ENCODE results near the gene GAGE10.
"Not testable (repeated sequence)": the region's sequence is repeated elsewhere in the genome, so short reads cannot be mapped to it uniquely, and the experiment has no call there.

Gene GAGE10

GRCh38 chrX:49276671-49277534 is 26.5 kb upstream of the GAGE10 start:
- DNase-seq, result no peak

GRCh38 chrX:49277535-49277830 is 26.0 kb upstream of the GAGE10 start:
- DNase-seq, result no peak

- DNase-seq, result no peak
Observed at GRCh38 chrX:49278081-49278480, 25.4 kb upstream of the GAGE10 start.

- peak; percentile 22 for DNase-seq
Observed at GRCh38 chrX:49282647-49283011, 20.8 kb upstream of the GAGE10 start.

GRCh38 chrX:49284212-49284611 is 19.2 kb upstream of the GAGE10 start:
- no peak for DNase-seq

GRCh38 chrX:49286136-49286535 is 17.3 kb upstream of the GAGE10 start:
- no peak for DNase-seq

GRCh38 chrX:49286581-49286980 is 16.9 kb upstream of the GAGE10 start:
- no peak for DNase-seq

GRCh38 chrX:49287665-49288064 is 15.8 kb upstream of the GAGE10 start:
- DNase-seq, result peak; percentile 54

GRCh38 chrX:49290215-49290614 is 13.2 kb upstream of the GAGE10 start:
- no peak for DNase-seq

GRCh38 chrX:49291615-49292337 is 11.7 kb upstream of the GAGE10 start:
- peak; percentile 84 for DNase-seq

- DNase-seq, result no peak
Observed at GRCh38 chrX:49292400-49293362, 10.8 kb upstream of the GAGE10 start.

- DNase-seq, result not testable (repeated sequence)
Observed at GRCh38 chrX:49299293-49299692, 4.2 kb upstream of the GAGE10 start.

- DNase-seq, result no peak
Observed at GRCh38 chrX:49300703-49301102, 2.7 kb upstream of the GAGE10 start.

- peak; percentile 71 for DNase-seq
Observed at GRCh38 chrX:49307775-49308174, 4.3 kb downstream of the GAGE10 start.

GRCh38 chrX:49308604-49309269 is 5.3 kb downstream of the GAGE10 start:
- peak; percentile 26 for DNase-seq

GRCh38 chrX:49309401-49309981 is 6.0 kb downstream of the GAGE10 start:
- DNase-seq, result peak; percentile 15

- DNase-seq, result no peak
Observed at GRCh38 chrX:49310371-49310770, 6.9 kb downstream of the GAGE10 start.

GRCh38 chrX:49312176-49312575 is 8.7 kb downstream of the GAGE10 start:
- DNase-seq, result peak; percentile 30

- peak; percentile 21 for DNase-seq
Observed at GRCh38 chrX:49316085-49316484, 12.6 kb downstream of the GAGE10 start.

- DNase-seq, result not testable (repeated sequence)
Observed at GRCh38 chrX:49321737-49322136, 18.3 kb downstream of the GAGE10 start, which contains the start of gene GAGE12J. TSS of gene GAGE12J (plus strand) at chrX:49322037. CDS start at chrX:49323194, 1,157 bp downstream.

GRCh38 chrX:49322266-49322665 is 18.8 kb downstream of the GAGE10 start:
- not testable (repeated sequence) for DNase-seq

GRCh38 chrX:49323735-49324134 is 20.3 kb downstream of the GAGE10 start:
- not testable (repeated sequence) for DNase-seq
